ENCODE data around the gene C19orf12. TPM values are rescaled to one million over a fixed set of nuclear protein-coding genes. Genes with fewer than 3 reads are reported as not detected.
A peak's percentile ranks its signal among the peaks of the same experiment; 100 is the strongest.

Gene C19orf12
- total RNA-seq, 5 donors from 2014 or later (not counting 1 experiment from before 2014, with no cell fraction given) = 25.1 to 38.7 (median 34.2) TPM

DNA sequence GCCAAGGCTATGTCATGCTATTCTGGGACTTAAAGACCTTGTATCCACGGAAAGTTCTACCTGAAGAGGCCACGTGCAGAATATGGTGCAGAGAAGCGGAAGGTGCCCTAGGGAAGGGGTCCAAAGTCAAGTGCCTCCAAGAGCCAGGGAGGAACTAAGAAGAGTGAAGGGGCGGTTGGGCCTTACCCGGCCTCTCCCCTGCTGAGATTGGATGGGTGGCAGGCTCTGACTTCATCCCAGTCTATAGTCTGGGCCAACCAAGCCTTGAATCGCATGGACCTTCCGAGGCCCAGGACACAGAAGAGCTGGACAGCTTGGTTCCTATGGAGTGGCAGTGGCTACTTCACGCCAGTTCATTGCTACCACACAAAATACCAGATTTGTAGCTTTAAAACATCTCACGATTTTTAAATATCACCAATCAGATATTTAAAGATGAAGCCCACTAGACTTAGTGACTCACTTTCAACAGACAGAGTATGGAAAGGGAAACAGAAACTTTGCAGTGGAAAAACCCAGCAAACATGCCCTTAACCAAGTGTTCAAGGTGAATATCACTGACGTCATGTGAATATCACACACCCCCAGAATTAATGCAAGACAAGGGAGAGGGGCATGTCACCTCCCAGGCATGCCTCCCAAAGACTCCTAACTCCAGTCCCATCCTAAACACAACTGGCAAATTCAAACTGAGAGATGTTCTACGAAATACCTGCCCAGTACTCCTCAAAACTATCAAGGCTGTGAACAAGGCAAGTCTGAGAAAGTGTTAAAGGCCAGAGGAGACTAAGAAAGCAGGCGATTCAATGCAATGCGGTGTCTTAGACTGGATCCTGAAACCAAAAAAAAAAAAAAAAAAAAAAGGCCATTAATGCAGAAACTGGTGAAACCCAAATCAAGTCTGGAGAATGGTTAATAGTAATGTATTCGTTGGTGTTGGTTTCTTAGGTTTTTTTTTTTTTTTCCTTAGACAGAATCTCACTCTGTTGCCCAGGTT lies 10.2 kb downstream of the C19orf12 start:
- no peak for DNase-seq
- peak in 1 of 4 experiments; percentile 51 for ATAC-seq (replicated peaks in 1 of 4)
- H3K27me3 ChIP-seq (replicated peaks in 1 of 2; ENCODE audit: control insufficient read depth in 2 of 2, extremely low read depth in 1 of 2, insufficient read depth in 2 of 2, low read length in 1 of 2) = no peaks in the 10 kb centered on the region
- Mint-ChIP-seq H3K27me3 (no peaks in the 10 kb centered on the region), H3K36me3 (peaks cover 26% of the 10 kb centered on the region), H3K27ac (peak overlapping the region; percentile 83 to 86), H3K4me1 (peaks cover 29 to 40% (median 34%) of the 10 kb centered on the region in 3 donors), H3K9me3 (no peaks in the 10 kb centered on the region), H3K4me3 (no peak overlapping the region)
- 81% methylated on average over 10 of the region's 14 CpGs for WGBS (ENCODE audit: insufficient coverage)
- H3K4me3 ChIP-seq (ENCODE audit: control insufficient read depth in 1 of 2, extremely low read depth in 1 of 2, low read length in 1 of 2) = no peak overlapping the region
- H3K27ac ChIP-seq (ENCODE audit: low read length) = peak overlapping the region; percentile 14
- ChIA-PET CTCF (interaction anchor here in 1 of 2 donors (0.6 to 1.4 kb wide), 3 partner anchors 9 to 24 kb away, joined by 3 to 4 read pairs (median 3); no protein-coding TSS in a partner anchor), POLR2A (interaction anchor here in 1 of 2 donors (1.0 kb wide), 1 partner anchor 94 kb away, joined by 4 read pairs; no protein-coding TSS in a partner anchor)
- peaks cover 11 to 56% of the 10 kb centered on the region in 2 donors for H3K36me3 ChIP-seq (ENCODE audit: control insufficient read depth in 2 of 2, extremely low read depth in 1 of 2, insufficient read depth in 1 of 2, low read length in 1 of 2)
- no peaks in the 10 kb centered on the region for H3K9me3 ChIP-seq
- peaks cover 5 to 28% of the 10 kb centered on the region in 2 experiments for H3K4me1 ChIP-seq (ENCODE audit: control insufficient read depth in 1 of 2, extremely low read depth in 1 of 2, insufficient read depth in 2 of 2, low read length in 2 of 2)

DNA sequence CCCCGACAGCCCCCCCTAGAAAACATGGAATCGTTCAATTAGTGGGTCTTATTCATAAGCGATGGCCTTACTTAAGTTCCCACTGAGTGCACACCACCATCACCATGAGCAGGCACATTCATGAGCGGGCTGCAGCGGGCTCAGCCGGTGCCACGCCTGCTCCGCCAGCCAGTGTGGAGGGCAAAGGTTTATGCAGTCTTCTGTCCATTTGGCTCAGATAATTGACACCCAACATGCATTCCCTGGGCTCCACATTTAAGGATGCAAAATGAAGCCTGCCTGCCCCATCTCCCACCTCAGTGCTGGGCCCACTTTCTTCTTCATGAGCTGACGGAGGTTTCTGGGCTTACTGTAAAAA lies 12.1 kb downstream of the C19orf12 start:
- peaks cover 13 to 25% (median 23%) of the 10 kb centered on the region in 3 donors for H3K4me1 Mint-ChIP-seq
- peaks cover 25% of the 10 kb centered on the region for H3K36me3 Mint-ChIP-seq
- Histone ChIP-seq H3K4me3 (ENCODE audit: control insufficient read depth in 1 of 2, extremely low read depth in 1 of 2, low read length in 1 of 2) (no peak overlapping the region), H3K36me3 (ENCODE audit: control insufficient read depth in 2 of 2, extremely low read depth in 1 of 2, insufficient read depth in 1 of 2, low read length in 1 of 2) (peaks cover 11 to 49% of the 10 kb centered on the region in 2 donors), H3K27me3 (replicated peaks in 1 of 2; ENCODE audit: control insufficient read depth in 2 of 2, extremely low read depth in 1 of 2, insufficient read depth in 2 of 2, low read length in 1 of 2) (no peaks in the 10 kb centered on the region), H3K9me3 (no peaks in the 10 kb centered on the region), H3K27ac (ENCODE audit: low read length) (no peak overlapping the region), H3K4me1 (ENCODE audit: control insufficient read depth in 1 of 2, extremely low read depth in 1 of 2, insufficient read depth in 2 of 2, low read length in 2 of 2) (peaks cover 0 to 10% of the 10 kb centered on the region in 2 experiments)
- no peak for DNase-seq
- no peak overlapping the region for H3K27ac Mint-ChIP-seq
- ChIA-PET CTCF (interaction anchor here in 1 of 2 donors (0.7 kb wide), 2 partner anchors 21 to 93 kb away, joined by 6 to 9 read pairs; no protein-coding TSS in a partner anchor), POLR2A (no interaction called here)
- H3K9me3 Mint-ChIP-seq = no peaks in the 10 kb centered on the region
- WGBS (ENCODE audit: insufficient coverage) = 93% methylated on average over 5 of the region's 9 CpGs
- H3K27me3 Mint-ChIP-seq = no peaks in the 10 kb centered on the region
- H3K4me3 Mint-ChIP-seq = no peak overlapping the region
- no peak for ATAC-seq (replicated peaks in 1 of 4)

DNA sequence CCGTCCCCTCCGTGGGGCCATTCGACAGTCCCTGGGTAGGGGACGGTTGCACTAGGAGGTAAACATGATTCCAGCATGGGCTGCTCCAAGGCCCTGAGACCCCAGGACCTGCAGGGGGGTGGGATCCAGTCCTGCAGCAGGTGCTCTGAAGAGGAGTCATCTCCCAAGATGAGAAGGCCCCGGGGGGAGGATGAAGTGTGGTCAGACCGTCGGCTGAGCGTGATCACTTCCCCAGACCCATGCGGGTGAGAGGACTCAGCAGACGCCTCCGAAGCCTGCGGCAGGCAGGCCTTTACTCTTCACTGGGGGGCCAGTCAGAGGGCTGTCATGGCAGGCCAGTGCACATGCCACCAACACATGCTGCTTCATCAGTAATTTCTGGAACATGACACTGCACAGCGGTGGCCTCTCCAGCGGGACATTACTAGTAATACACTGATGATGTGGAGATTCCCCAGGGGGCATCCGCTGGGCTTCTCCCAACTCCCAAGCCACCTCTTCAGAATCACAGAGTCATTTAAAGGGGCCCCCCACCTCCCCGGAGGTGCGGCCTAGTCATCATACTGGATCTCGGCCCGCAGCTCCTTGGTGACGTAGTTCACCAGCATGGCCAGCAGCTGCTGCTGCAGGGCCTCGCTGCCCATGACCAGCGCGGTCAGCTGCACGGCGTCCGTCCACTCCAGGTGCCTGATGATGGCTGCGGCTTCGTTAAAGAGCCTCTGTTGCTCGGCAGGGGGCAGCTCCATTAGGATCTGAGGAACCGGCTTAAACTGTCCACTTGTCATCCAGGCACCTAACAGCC lies 12.7 kb downstream of the C19orf12 start:
- Histone ChIP-seq H3K9me3 (no peaks in the 10 kb centered on the region), H3K36me3 (ENCODE audit: control insufficient read depth in 2 of 2, extremely low read depth in 1 of 2, insufficient read depth in 1 of 2, low read length in 1 of 2) (peaks cover 11 to 46% of the 10 kb centered on the region in 2 donors), H3K27ac (ENCODE audit: low read length) (no peak overlapping the region), H3K27me3 (replicated peaks in 1 of 2; ENCODE audit: control insufficient read depth in 2 of 2, extremely low read depth in 1 of 2, insufficient read depth in 2 of 2, low read length in 1 of 2) (no peaks in the 10 kb centered on the region), H3K4me3 (ENCODE audit: control insufficient read depth in 1 of 2, extremely low read depth in 1 of 2, low read length in 1 of 2) (no peak overlapping the region), H3K4me1 (ENCODE audit: control insufficient read depth in 1 of 2, extremely low read depth in 1 of 2, insufficient read depth in 2 of 2, low read length in 2 of 2) (peaks cover 0 to 8% of the 10 kb centered on the region in 2 experiments)
- H3K4me1 Mint-ChIP-seq = peaks cover 13 to 21% (median 21%) of the 10 kb centered on the region in 3 donors
- ChIA-PET CTCF (interaction anchor here in 1 of 2 donors (0.6 kb wide), 1 partner anchor 14 kb away, joined by 3 read pairs; no protein-coding TSS in a partner anchor), POLR2A (no interaction called here)
- ATAC-seq (replicated peaks in 1 of 4) (no peak), DNase-seq (no peak)
- no peaks in the 10 kb centered on the region for H3K9me3 Mint-ChIP-seq
- H3K27ac Mint-ChIP-seq = no peak overlapping the region
- H3K36me3 Mint-ChIP-seq = peaks cover 20% of the 10 kb centered on the region
- no peak overlapping the region for H3K4me3 Mint-ChIP-seq
- no peaks in the 10 kb centered on the region for H3K27me3 Mint-ChIP-seq
- 96% methylated on average over 26 of the region's 30 CpGs for WGBS (ENCODE audit: insufficient coverage)

DNA sequence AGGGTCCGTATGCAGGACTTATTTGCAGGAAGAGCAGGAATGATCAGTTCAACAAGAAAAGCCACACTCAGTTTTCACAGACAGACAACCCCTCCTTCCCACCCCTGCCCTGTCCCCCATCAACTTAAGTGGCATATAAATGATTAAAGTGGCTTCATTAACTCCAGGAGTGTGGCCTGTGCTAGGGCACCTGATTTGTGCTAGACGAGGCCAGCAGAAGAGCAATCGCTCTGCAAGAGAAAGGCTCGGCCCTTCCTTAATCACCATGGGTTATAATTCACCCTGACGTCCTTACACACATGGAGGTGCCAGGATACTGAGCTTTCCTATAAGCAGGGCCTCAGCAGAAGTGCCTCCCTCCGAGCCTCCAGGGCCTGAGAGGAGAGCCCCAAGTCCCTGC lies 14.6 kb downstream of the C19orf12 start:
- 96% methylated on average over 5 of the region's 6 CpGs for WGBS (ENCODE audit: insufficient coverage)
- Mint-ChIP-seq H3K4me1 (peaks cover 10 to 20% (median 19%) of the 10 kb centered on the region in 3 donors), H3K4me3 (no peak overlapping the region), H3K27ac (peak overlapping the region in 1 of 2 donors; percentile 58), H3K9me3 (no peaks in the 10 kb centered on the region), H3K27me3 (no peaks in the 10 kb centered on the region), H3K36me3 (peaks cover 9% of the 10 kb centered on the region)
- DNase-seq = no peak
- no peak for ATAC-seq (replicated peaks in 1 of 4)
- H3K27ac ChIP-seq (ENCODE audit: low read length) = no peak overlapping the region
- ChIA-PET POLR2A (no interaction called here), CTCF (interaction anchor here in 1 of 2 donors (0.6 kb wide), 1 partner anchor 15 kb away, joined by 5 read pairs; no protein-coding TSS in a partner anchor)
- no peak overlapping the region for H3K4me3 ChIP-seq (ENCODE audit: control insufficient read depth in 1 of 2, extremely low read depth in 1 of 2, low read length in 1 of 2)
- H3K4me1 ChIP-seq (ENCODE audit: control insufficient read depth in 1 of 2, extremely low read depth in 1 of 2, insufficient read depth in 2 of 2, low read length in 2 of 2) = peaks cover 0 to 12% of the 10 kb centered on the region in 2 experiments
- H3K27me3 ChIP-seq (replicated peaks in 1 of 2; ENCODE audit: control insufficient read depth in 2 of 2, extremely low read depth in 1 of 2, insufficient read depth in 2 of 2, low read length in 1 of 2) = no peaks in the 10 kb centered on the region
- no peaks in the 10 kb centered on the region for H3K9me3 ChIP-seq
- peaks cover 5 to 29% of the 10 kb centered on the region in 2 donors for H3K36me3 ChIP-seq (ENCODE audit: control insufficient read depth in 2 of 2, extremely low read depth in 1 of 2, insufficient read depth in 1 of 2, low read length in 1 of 2)

- ATAC-seq (replicated peaks in 1 of 4) = no peak
- Histone ChIP-seq H3K27me3 (replicated peaks in 1 of 2; ENCODE audit: control insufficient read depth in 2 of 2, extremely low read depth in 1 of 2, insufficient read depth in 2 of 2, low read length in 1 of 2) (no peaks in the 10 kb centered on the region), H3K4me3 (ENCODE audit: control insufficient read depth in 1 of 2, extremely low read depth in 1 of 2, low read length in 1 of 2) (no peak overlapping the region), H3K36me3 (ENCODE audit: control insufficient read depth in 2 of 2, extremely low read depth in 1 of 2, insufficient read depth in 1 of 2, low read length in 1 of 2) (peaks cover 5 to 25% of the 10 kb centered on the region in 2 donors), H3K27ac (ENCODE audit: low read length) (no peak overlapping the region), H3K4me1 (ENCODE audit: control insufficient read depth in 1 of 2, extremely low read depth in 1 of 2, insufficient read depth in 2 of 2, low read length in 2 of 2) (peaks cover 0 to 17% of the 10 kb centered on the region in 2 experiments), H3K9me3 (no peaks in the 10 kb centered on the region)
- ChIA-PET POLR2A (interaction anchor here in 1 of 2 donors (0.7 kb wide), 1 partner anchor 25 kb away, joined by 3 read pairs; no protein-coding TSS in a partner anchor), CTCF (interaction anchor here in 1 of 2 donors (0.6 kb wide), 1 partner anchor 14 kb away, joined by 5 read pairs; no protein-coding TSS in a partner anchor)
- Mint-ChIP-seq H3K27ac (peak overlapping the region in 1 of 2 donors; percentile 16), H3K4me1 (peaks cover 6 to 20% (median 15%) of the 10 kb centered on the region in 3 donors), H3K9me3 (no peaks in the 10 kb centered on the region), H3K27me3 (no peaks in the 10 kb centered on the region), H3K4me3 (no peak overlapping the region), H3K36me3 (peaks cover 6% of the 10 kb centered on the region)
- DNase-seq = no peak
- 96% methylated on average over 4 of the region's 5 CpGs for WGBS (ENCODE audit: insufficient coverage)
These were observed 15.2 kb downstream of the C19orf12 start for GRCh38 chr19:29699861-29700260.
